Kidney glomerular epithelial cell (primary cell): Measurements from ENCODE around the gene SOX30.

Experiments used
- DNase-seq: peaks from one replicate; lab custom pipeline; 2025; lab: John Stamatoyannopoulos, UW

SOX30 gene

GRCh38 chr5:157659868-157660660 lies 7.8 kb upstream of the SOX30 start:
- DNase-seq, result peak; percentile 19

GRCh38 chr5:157658893-157659292 lies 6.7 kb upstream of the SOX30 start:
- no peak for DNase-seq

- no peak for DNase-seq
Observed at GRCh38 chr5:157657516-157657915, 5.3 kb upstream of the SOX30 start.

GRCh38 chr5:157651623-157652376 lies 438 bp downstream of the SOX30 start:
- DNase-seq, result no peak

- DNase-seq, result no peak
Observed at GRCh38 chr5:157650991-157651611, 1.1 kb downstream of the SOX30 start.

GRCh38 chr5:157649101-157649500 lies 3.1 kb downstream of the SOX30 start:
- DNase-seq, result no peak

- no peak for DNase-seq
Observed at GRCh38 chr5:157648275-157648990, 3.8 kb downstream of the SOX30 start.

- DNase-seq, result no peak
Observed at GRCh38 chr5:157640406-157641066, 11.7 kb downstream of the SOX30 start.

- DNase-seq, result no peak
Observed at GRCh38 chr5:157630341-157630740, 21.9 kb downstream of the SOX30 start.

- DNase-seq, result no peak
Observed at GRCh38 chr5:157626831-157627230, 25.4 kb downstream of the SOX30 start.

GRCh38 chr5:157624144-157624543 lies 28.1 kb downstream of the SOX30 start:
- no peak for DNase-seq

- DNase-seq, result no peak
Observed at GRCh38 chr5:157620776-157621175, 31.5 kb downstream of the SOX30 start.

- DNase-seq, result no peak
Observed at GRCh38 chr5:157618191-157618765, 34.0 kb downstream of the SOX30 start.

GRCh38 chr5:157616785-157617184 lies 35.5 kb downstream of the SOX30 start:
- no peak for DNase-seq

GRCh38 chr5:157613385-157614245 lies 38.6 kb downstream of the SOX30 start:
- no peak for DNase-seq

GRCh38 chr5:157612581-157612980 lies 39.7 kb downstream of the SOX30 start:
- DNase-seq, result no peak

GRCh38 chr5:157611571-157612476 lies 40.4 kb downstream of the SOX30 start:
- no peak for DNase-seq

GRCh38 chr5:157610990-157611389 lies 41.2 kb downstream of the SOX30 start:
- no peak for DNase-seq

GRCh38 chr5:157608972-157609565 lies 43.2 kb downstream of the SOX30 start:
- no peak for DNase-seq
